Rectal smooth muscle tissue (tissue), 1 donor: ENCODE measurements around the gene PPP1R15B.

ENCODE experiments used
- H3K27ac ChIP-seq: one replicate; pipeline ENCODE4 v1.7.0; 2013; ENCODE audit warnings: low read depth, low read length, inconsistent platforms
- H3K27me3 ChIP-seq: one replicate; pipeline ENCODE4 v1.7.0; 2013; ENCODE audit warnings: low read length; ENCODE audit not compliant: control insufficient read depth, insufficient read depth
- H3K36me3 ChIP-seq: one replicate; pipeline ENCODE4 v1.7.0; 2013; ENCODE audit warnings: low read length; ENCODE audit not compliant: control insufficient read depth, insufficient read depth
- H3K4me1 ChIP-seq: one replicate; pipeline ENCODE4 v1.7.0; 2013; ENCODE audit warnings: low read length; ENCODE audit not compliant: control insufficient read depth, insufficient read depth
- H3K4me3 ChIP-seq: one replicate; pipeline ENCODE4 v1.7.0; 2013; ENCODE audit warnings: low read length
- H3K9ac ChIP-seq: one replicate; pipeline ENCODE4 v1.7.0; 2013; ENCODE audit warnings: low read length

PPP1R15B gene

GRCh38 chr1:204439621-204440375 lies 28.2 kb upstream of the PPP1R15B start:
- H3K4me3 ChIP-seq = no peak overlapping the region
- H3K9ac ChIP-seq = no peak overlapping the region
- peak overlapping the region; percentile 91 for H3K27ac ChIP-seq
- H3K36me3 ChIP-seq = peaks cover 36% of the 10 kb centered on the region
- peaks cover 35% of the 10 kb centered on the region for H3K4me1 ChIP-seq
- H3K27me3 ChIP-seq = no peaks in the 10 kb centered on the region

- Histone ChIP-seq H3K27me3 (no peaks in the 10 kb centered on the region), H3K4me1 (peaks cover 35% of the 10 kb centered on the region), H3K27ac (peak overlapping the region; percentile 91), H3K9ac (no peak overlapping the region), H3K36me3 (peaks cover 34% of the 10 kb centered on the region), H3K4me3 (no peak overlapping the region)
Measured at GRCh38 chr1:204438628-204439027, 27.0 kb upstream of the PPP1R15B start.

- peaks cover 34% of the 10 kb centered on the region for H3K36me3 ChIP-seq
- H3K27me3 ChIP-seq = no peaks in the 10 kb centered on the region
- H3K9ac ChIP-seq = no peak overlapping the region
- H3K4me3 ChIP-seq = no peak overlapping the region
- H3K4me1 ChIP-seq = peaks cover 35% of the 10 kb centered on the region
- peak overlapping the region; percentile 91 for H3K27ac ChIP-seq
Measured at GRCh38 chr1:204437796-204438570, 26.4 kb upstream of the PPP1R15B start.

GRCh38 chr1:204435872-204436271 lies 24.3 kb upstream of the PPP1R15B start:
- Histone ChIP-seq H3K4me3 (no peak overlapping the region), H3K36me3 (peaks cover 25% of the 10 kb centered on the region), H3K9ac (no peak overlapping the region), H3K27me3 (no peaks in the 10 kb centered on the region), H3K27ac (peak overlapping the region; percentile 62), H3K4me1 (peaks cover 41% of the 10 kb centered on the region)

- Histone ChIP-seq H3K36me3 (peaks cover 25% of the 10 kb centered on the region), H3K9ac (no peak overlapping the region), H3K4me3 (no peak overlapping the region), H3K27ac (peak overlapping the region; percentile 62), H3K27me3 (no peaks in the 10 kb centered on the region), H3K4me1 (peaks cover 41% of the 10 kb centered on the region)
Measured at GRCh38 chr1:204435381-204435831, 23.8 kb upstream of the PPP1R15B start.

GRCh38 chr1:204434116-204434755 lies 22.6 kb upstream of the PPP1R15B start:
- peaks cover 27% of the 10 kb centered on the region for H3K36me3 ChIP-seq
- H3K9ac ChIP-seq = no peak overlapping the region
- peaks cover 30% of the 10 kb centered on the region for H3K4me1 ChIP-seq
- no peaks in the 10 kb centered on the region for H3K27me3 ChIP-seq
- H3K4me3 ChIP-seq = no peak overlapping the region
- no peak overlapping the region for H3K27ac ChIP-seq

GRCh38 chr1:204432708-204433107 lies 21.1 kb upstream of the PPP1R15B start:
- Histone ChIP-seq H3K27me3 (no peaks in the 10 kb centered on the region), H3K27ac (no peak overlapping the region), H3K9ac (no peak overlapping the region), H3K4me1 (peaks cover 17% of the 10 kb centered on the region), H3K36me3 (peaks cover 27% of the 10 kb centered on the region), H3K4me3 (no peak overlapping the region)

GRCh38 chr1:204431310-204432184 lies 19.9 kb upstream of the PPP1R15B start:
- peaks cover 13% of the 10 kb centered on the region for H3K4me1 ChIP-seq
- H3K27me3 ChIP-seq = no peaks in the 10 kb centered on the region
- peaks cover 30% of the 10 kb centered on the region for H3K36me3 ChIP-seq
- no peak overlapping the region for H3K27ac ChIP-seq
- H3K4me3 ChIP-seq = no peak overlapping the region
- H3K9ac ChIP-seq = no peak overlapping the region

- peaks cover 8% of the 10 kb centered on the region for H3K4me1 ChIP-seq
- H3K27me3 ChIP-seq = no peaks in the 10 kb centered on the region
- H3K9ac ChIP-seq = no peak overlapping the region
- H3K27ac ChIP-seq = no peak overlapping the region
- H3K4me3 ChIP-seq = no peak overlapping the region
- peaks cover 39% of the 10 kb centered on the region for H3K36me3 ChIP-seq
Measured at GRCh38 chr1:204429746-204430145, 18.1 kb upstream of the PPP1R15B start.

- Histone ChIP-seq H3K36me3 (peaks cover 29% of the 10 kb centered on the region), H3K4me1 (peaks cover 8% of the 10 kb centered on the region), H3K9ac (no peak overlapping the region), H3K27ac (no peak overlapping the region), H3K4me3 (no peak overlapping the region), H3K27me3 (no peaks in the 10 kb centered on the region)
Measured at GRCh38 chr1:204426971-204427701, 15.5 kb upstream of the PPP1R15B start.

GRCh38 chr1:204426474-204426873 lies 14.9 kb upstream of the PPP1R15B start:
- no peaks in the 10 kb centered on the region for H3K27me3 ChIP-seq
- H3K36me3 ChIP-seq = peaks cover 27% of the 10 kb centered on the region
- no peak overlapping the region for H3K4me3 ChIP-seq
- peaks cover 1% of the 10 kb centered on the region for H3K4me1 ChIP-seq
- no peak overlapping the region for H3K27ac ChIP-seq
- H3K9ac ChIP-seq = no peak overlapping the region
